H9 (cell line): ENCODE results near the gene LACTB. TPM values are rescaled to one million over a fixed set of nuclear protein-coding genes. Genes with fewer than 3 reads are reported as not detected.

Experiments used
- DNase-seq: peaks from one replicate; pipeline ENCODE4 v3.0.0-alpha.2; 2017
- H2AFZ ChIP-seq: one replicate; pipeline ENCODE4 v1.6.1; 2013; ENCODE audit warnings: mild to moderate bottlenecking, low read length, control low read depth, moderate library complexity
- H2AK5ac ChIP-seq: 2 replicates; pipeline ENCODE4 v1.6.1; 2013; ENCODE audit warnings: low read length, control low read depth, mixed read lengths; ENCODE audit not compliant: insufficient read length
- H2BK120ac ChIP-seq: one replicate; pipeline ENCODE4 v1.6.1; 2013; ENCODE audit warnings: low read depth, mild to moderate bottlenecking, low read length, control low read depth, inconsistent platforms; ENCODE audit not compliant: poor library complexity, severe bottlenecking
- H2BK12ac ChIP-seq: 2 replicates; pipeline ENCODE4 v1.6.1; 2013; ENCODE audit warnings: low read length, control low read depth, mixed read lengths, low read depth; ENCODE audit not compliant: insufficient read length
- H2BK15ac ChIP-seq: 2 replicates; pipeline ENCODE4 v1.6.1; 2013; ENCODE audit warnings: low read depth, low read length, control low read depth
- H2BK20ac ChIP-seq: one replicate; pipeline ENCODE4 v1.6.1; 2013; ENCODE audit warnings: low read depth, mild to moderate bottlenecking, low read length, control low read depth, inconsistent platforms; ENCODE audit not compliant: poor library complexity, severe bottlenecking
- H2BK5ac ChIP-seq: 2 replicates; pipeline ENCODE4 v1.6.1; 2013; ENCODE audit warnings: low read length, control low read depth, mixed read lengths; ENCODE audit not compliant: insufficient read length
- H3K14ac ChIP-seq: 2 replicates; pipeline ENCODE4 v1.6.1; 2013; ENCODE audit warnings: low read length, control low read depth; ENCODE audit not compliant: insufficient read depth
- H3K18ac ChIP-seq: 2 replicates; pipeline ENCODE4 v1.6.1; 2013; ENCODE audit warnings: low read depth, mild to moderate bottlenecking, mixed read lengths, low read length, control low read depth; ENCODE audit not compliant: insufficient read length
- H3K23ac ChIP-seq: 2 replicates; pipeline ENCODE4 v1.6.1; 2013; ENCODE audit warnings: low read length, control low read depth, mixed read lengths, low read depth; ENCODE audit not compliant: insufficient read length
- H3K23me2 ChIP-seq: 2 replicates; pipeline ENCODE4 v1.6.1; 2013; ENCODE audit warnings: low read depth, mild to moderate bottlenecking, mixed read lengths, low read length, control low read depth; ENCODE audit not compliant: insufficient read length, poor library complexity, severe bottlenecking
- H3K27ac ChIP-seq: 2 replicates; pipeline ENCODE4 v1.5.1; 2013; ENCODE audit warnings: low read length, control low read depth, mixed read lengths, low read depth; ENCODE audit not compliant: insufficient read length
- H3K27me3 ChIP-seq: 2 replicates; pipeline ENCODE4 v1.6.1; 2013; ENCODE audit warnings: low read length, control low read depth, inconsistent platforms; ENCODE audit not compliant: insufficient read depth
- H3K4ac ChIP-seq: 2 replicates; pipeline ENCODE4 v1.6.1; 2013; ENCODE audit warnings: low read depth, mild to moderate bottlenecking, control low read depth, inconsistent platforms, low read length, moderate library complexity
- H3K4me1 ChIP-seq: 2 replicates; pipeline ENCODE4 v1.6.1; 2013; ENCODE audit warnings: low read length, control low read depth, inconsistent platforms; ENCODE audit not compliant: insufficient read depth
- H3K4me2 ChIP-seq: 2 replicates; pipeline ENCODE4 v1.6.1; 2013; ENCODE audit warnings: low read length, control low read depth, mixed read lengths; ENCODE audit not compliant: insufficient read length, insufficient read depth
- H3K56ac ChIP-seq: 2 replicates; pipeline ENCODE4 v1.6.1; 2013; ENCODE audit warnings: low read depth, mild to moderate bottlenecking, mixed read lengths, low read length, control low read depth; ENCODE audit not compliant: insufficient read length
- H3K79me1 ChIP-seq: 2 replicates; pipeline ENCODE4 v1.6.1; 2013; ENCODE audit warnings: low read depth, mild to moderate bottlenecking, moderate library complexity, low read length, control low read depth, inconsistent platforms; ENCODE audit not compliant: insufficient read depth, poor library complexity, severe bottlenecking
- H3K79me2 ChIP-seq: 2 replicates; pipeline ENCODE4 v1.6.1; 2013; ENCODE audit warnings: low read length, control low read depth, inconsistent platforms; ENCODE audit not compliant: insufficient read depth
- H3K9ac ChIP-seq: 2 replicates; pipeline ENCODE4 v1.6.1; 2013; ENCODE audit warnings: low read length, control low read depth, mixed read lengths; ENCODE audit not compliant: insufficient read length; ENCODE audit errors: extremely low read depth
- H3K9me3 ChIP-seq: one replicate; pipeline ENCODE4 v1.6.1; 2013; ENCODE audit warnings: low read depth, low read length, inconsistent platforms; ENCODE audit not compliant: control insufficient read depth
- H3T11ph ChIP-seq: one replicate; pipeline ENCODE4 v1.6.1; 2013; ENCODE audit warnings: mild to moderate bottlenecking, low read length, control low read depth, inconsistent platforms
- H4K20me1 ChIP-seq: one replicate; pipeline ENCODE4 v1.6.1; 2013; ENCODE audit not compliant: control insufficient read depth, insufficient read length, insufficient read depth
- H4K5ac ChIP-seq: 2 replicates; pipeline ENCODE4 v1.6.1; 2013; ENCODE audit warnings: low read depth, mild to moderate bottlenecking, mixed read lengths, low read length, control low read depth; ENCODE audit not compliant: insufficient read length
- H4K8ac ChIP-seq: replicated peaks from 2 replicates; pipeline ENCODE4 v1.6.1; 2013; ENCODE audit warnings: low read length, control low read depth, mixed read lengths, low read depth; ENCODE audit not compliant: insufficient read length
- H4K91ac ChIP-seq: 2 replicates; pipeline ENCODE4 v1.6.1; 2013; ENCODE audit warnings: low read depth, mild to moderate bottlenecking, moderate library complexity, mixed read lengths, low read length, control low read depth; ENCODE audit not compliant: insufficient read length
- H3K27ac Mint-ChIP-seq, 3 experiments: 2 replicates in 2 of 3; 3 replicates in 1 of 3; pipeline ENCODE4 v1.8.0; 2020 to 2021; ENCODE audit warnings: mixed read lengths in 3 of 3, mild to moderate bottlenecking in 1 of 3, moderate library complexity in 1 of 3
- H3K27me3 Mint-ChIP-seq: 2 replicates; pipeline ENCODE4 v1.8.0; 2021; ENCODE audit warnings: low read depth, mild to moderate bottlenecking, moderate library complexity, mixed read lengths
- H3K36me3 Mint-ChIP-seq, 3 experiments: 2 replicates in 2 of 3; 3 replicates in 1 of 3; pipeline ENCODE4 v1.8.0; 2020 to 2021; ENCODE audit warnings: low read depth in 3 of 3, mixed read lengths in 3 of 3; ENCODE audit not compliant: insufficient read depth in 1 of 3
- H3K4me1 Mint-ChIP-seq, 2 experiments: 2 replicates each; pipeline ENCODE4 v1.8.0; 2020; ENCODE audit warnings: mixed read lengths in 2 of 2
- H3K4me3 Mint-ChIP-seq, 2 experiments: 2 replicates in 1 of 2; 3 replicates in 1 of 2; pipeline ENCODE4 v1.8.0; 2020 to 2021; ENCODE audit warnings: mild to moderate bottlenecking in 2 of 2, mixed read lengths in 2 of 2, moderate library complexity in 1 of 2
- H3K9me3 Mint-ChIP-seq, 2 experiments: 2 replicates in 1 of 2; 3 replicates in 1 of 2; pipeline ENCODE4 v1.8.0; 2020; ENCODE audit warnings: mild to moderate bottlenecking in 2 of 2, mixed read lengths in 2 of 2, moderate library complexity in 1 of 2
- total RNA-seq: library from RNA; stranded (reverse); gene quantifications from 2 replicates; pipeline ENCODE4 v1.2.1, GENCODE V29; 2021
- TF ChIP-seq, protein P1 (sequence below): fragments of 200-600 bp; sonication (generic); conservative IDR thresholded peaks from 3 replicates; pipeline ENCODE4 v1.8.0; 2021; ENCODE audit warnings: antibody characterized with exemption, mild to moderate bottlenecking

Gene LACTB
- total RNA-seq, 1 experiment from 2014 or later, result 10.3 TPM

DNA sequence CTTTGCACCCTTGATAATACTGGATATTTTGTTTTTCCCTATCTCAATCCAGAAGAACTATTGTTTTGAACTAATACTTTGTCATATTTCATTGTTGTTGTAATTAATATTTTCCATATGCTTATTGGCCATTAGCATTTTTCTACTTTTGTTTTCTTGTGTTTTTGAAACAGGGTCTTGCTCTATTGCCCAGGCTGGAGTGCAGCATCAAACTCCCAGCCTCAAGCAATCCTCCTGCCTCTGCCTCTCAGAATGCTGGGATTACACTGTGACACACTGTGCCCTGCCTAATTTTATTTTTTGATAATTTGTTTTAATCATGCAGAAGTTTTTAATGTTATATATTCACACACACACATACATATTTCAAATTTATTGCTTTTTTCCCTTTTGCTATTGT, 39.0 kb downstream of the LACTB start:
- H3K56ac ChIP-seq, result no peak overlapping the region
- no peak overlapping the region for H2AK5ac ChIP-seq
- peaks cover 5% of the 10 kb centered on the region for H3K23me2 ChIP-seq
- no peaks in the 10 kb centered on the region; the same call in 1 of the 2 replicates for H3K4me1 ChIP-seq
- no peaks in the 10 kb centered on the region for H3K27me3 ChIP-seq
- no peak overlapping the region for H2BK120ac ChIP-seq
- no peaks in the 10 kb centered on the region for H3K9me3 ChIP-seq
- H4K8ac ChIP-seq, result no peak overlapping the region
- H3K27ac Mint-ChIP-seq, result no peak overlapping the region
- no peak overlapping the region for H2BK15ac ChIP-seq
- no peaks in the 10 kb centered on the region for H3K27me3 Mint-ChIP-seq
- peaks cover 0 to under 1% (median under 1%) of the 10 kb centered on the region in 3 experiments; a peak in 2 of 7 replicates for H3K36me3 Mint-ChIP-seq
- H3K14ac ChIP-seq, result no peak overlapping the region
- H3K4me1 Mint-ChIP-seq, result peaks cover 8 to 16% of the 10 kb centered on the region in 2 experiments
- H2BK12ac ChIP-seq, result no peak overlapping the region
- no peaks in the 10 kb centered on the region for H4K20me1 ChIP-seq
- H4K91ac ChIP-seq, result no peak overlapping the region
- H4K5ac ChIP-seq, result no peak overlapping the region
- no peak overlapping the region for H3K4me3 Mint-ChIP-seq
- H3K9me3 Mint-ChIP-seq, result no peaks in the 10 kb centered on the region
- no peaks in the 10 kb centered on the region for H3K79me1 ChIP-seq
- TF ChIP-seq, protein P1, sequence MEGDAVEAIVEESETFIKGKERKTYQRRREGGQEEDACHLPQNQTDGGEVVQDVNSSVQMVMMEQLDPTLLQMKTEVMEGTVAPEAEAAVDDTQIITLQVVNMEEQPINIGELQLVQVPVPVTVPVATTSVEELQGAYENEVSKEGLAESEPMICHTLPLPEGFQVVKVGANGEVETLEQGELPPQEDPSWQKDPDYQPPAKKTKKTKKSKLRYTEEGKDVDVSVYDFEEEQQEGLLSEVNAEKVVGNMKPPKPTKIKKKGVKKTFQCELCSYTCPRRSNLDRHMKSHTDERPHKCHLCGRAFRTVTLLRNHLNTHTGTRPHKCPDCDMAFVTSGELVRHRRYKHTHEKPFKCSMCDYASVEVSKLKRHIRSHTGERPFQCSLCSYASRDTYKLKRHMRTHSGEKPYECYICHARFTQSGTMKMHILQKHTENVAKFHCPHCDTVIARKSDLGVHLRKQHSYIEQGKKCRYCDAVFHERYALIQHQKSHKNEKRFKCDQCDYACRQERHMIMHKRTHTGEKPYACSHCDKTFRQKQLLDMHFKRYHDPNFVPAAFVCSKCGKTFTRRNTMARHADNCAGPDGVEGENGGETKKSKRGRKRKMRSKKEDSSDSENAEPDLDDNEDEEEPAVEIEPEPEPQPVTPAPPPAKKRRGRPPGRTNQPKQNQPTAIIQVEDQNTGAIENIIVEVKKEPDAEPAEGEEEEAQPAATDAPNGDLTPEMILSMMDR, result no peak
- no peak overlapping the region for H3K4ac ChIP-seq
- no peak overlapping the region for H2BK20ac ChIP-seq
- no peaks in the 10 kb centered on the region for H3K79me2 ChIP-seq
- DNase-seq, result no peak
- H3K4me2 ChIP-seq, result no peak overlapping the region
- H3K27ac ChIP-seq, result no peak overlapping the region
- H3T11ph ChIP-seq, result no peak overlapping the region
- no peak overlapping the region for H2AFZ ChIP-seq
- no peak overlapping the region for H3K23ac ChIP-seq
- no peak overlapping the region for H3K9ac ChIP-seq
- H2BK5ac ChIP-seq, result no peak overlapping the region
- H3K18ac ChIP-seq, result no peak overlapping the region
